PC-9 (cell line): ENCODE data around the gene PLEKHG2. TPM values are rescaled to one million over a fixed set of nuclear protein-coding genes. Genes with fewer than 3 reads are reported as not detected.

Source experiments
- BruUV-seq: library from RNA; stranded (reverse); fragments of 400-500 nt; replicated peaks from 2 replicates; lab custom pipeline; 2021; lab: Mats Ljungman, UMichigan
- CTCF ChIA-PET: fragments of 300-600 bp; sonication (Branson Sonifier 250); formaldehyde crosslinking; loops from one replicate; lab custom pipeline; 2022; ENCODE audit warnings: antibody characterized with exemption; lab: Charles Lee
- POLR2A ChIA-PET: fragments of 300-600 bp; sonication (Branson Sonifier 250); formaldehyde crosslinking; loops from one replicate; lab custom pipeline; 2022; ENCODE audit warnings: antibody characterized with exemption; ENCODE audit not compliant: unreplicated experiment; lab: Charles Lee
- DNase-seq, 2 experiments: peaks; one replicate each; pipeline versions ENCODE4 v3.0.0 to v3.0.0-alpha.2; 2015 to 2022; ENCODE audit warnings: mixed read lengths in 1 of 2
- H2AFZ ChIP-seq: fragments of 200-600 bp; sonication (generic); 2 replicates; pipeline ENCODE4 v1.8.1; 2017; ENCODE audit warnings: antibody characterized with exemption
- H3F3A ChIP-seq: fragments of 200-600 bp; sonication (generic); 2 replicates; pipeline ENCODE4 v1.8.1; 2017; ENCODE audit warnings: antibody characterized with exemption, mild to moderate bottlenecking, low read depth; ENCODE audit not compliant: insufficient read depth
- H3K27ac ChIP-seq: fragments of 200-600 bp; sonication (generic); 2 replicates; pipeline ENCODE4 v1.6.1; 2016; ENCODE audit warnings: mixed run types
- H3K27me3 ChIP-seq: fragments of 200-600 bp; sonication (generic); 2 replicates; pipeline ENCODE4 v1.6.1; 2016; ENCODE audit warnings: low read depth, mixed run types; ENCODE audit not compliant: insufficient read depth
- H3K36me3 ChIP-seq: fragments of 200-600 bp; sonication (generic); 2 replicates; pipeline ENCODE4 v1.6.1; 2016; ENCODE audit warnings: low read depth, mixed run types
- H3K4me1 ChIP-seq: fragments of 200-600 bp; sonication (generic); replicated peaks from 2 replicates; pipeline ENCODE4 v1.6.1; 2016; ENCODE audit warnings: mixed run types; ENCODE audit not compliant: insufficient read depth
- H3K4me2 ChIP-seq: fragments of 200-600 bp; sonication (generic); 2 replicates; pipeline ENCODE4 v1.6.1; 2017; ENCODE audit warnings: mixed run types
- H3K4me3 ChIP-seq: fragments of 200-600 bp; sonication (generic); 2 replicates; pipeline ENCODE4 v1.6.1; 2016; ENCODE audit warnings: mixed run types
- H3K79me2 ChIP-seq: fragments of 200-600 bp; sonication (generic); 2 replicates; pipeline ENCODE4 v1.6.1; 2017; ENCODE audit warnings: low read depth, mixed run types
- H3K9me2 ChIP-seq: fragments of 200-600 bp; sonication (generic); 2 replicates; pipeline ENCODE4 v1.8.1; 2017; ENCODE audit warnings: mild to moderate bottlenecking; ENCODE audit not compliant: insufficient read depth
- H3K9me3 ChIP-seq: fragments of 200-600 bp; sonication (generic); 2 replicates; pipeline ENCODE4 v1.8.1; 2016; ENCODE audit warnings: low read depth; ENCODE audit not compliant: insufficient read depth
- H4K20me1 ChIP-seq: fragments of 200-600 bp; sonication (generic); 2 replicates; pipeline ENCODE4 v1.8.1; 2017; ENCODE audit not compliant: insufficient read depth
- CTCF ChIP-seq: fragments of 200-600 bp; sonication (generic); conservative IDR thresholded peaks from 2 replicates; pipeline ENCODE4 v1.6.1; 2017; ENCODE audit warnings: mixed run types, antibody characterized with exemption, mild to moderate bottlenecking, moderate library complexity
- EZH2 ChIP-seq: fragments of 200-600 bp; sonication (generic); IDR thresholded peaks from 2 replicates; pipeline ENCODE4 v1.8.0; 2017; ENCODE audit warnings: antibody characterized with exemption, low read depth
- intact Hi-C: fragments of 100-400 bp; cut with micrococcal nuclease; formaldehyde crosslinking; loops from one replicate; pipeline ENCODE4 v1.10.0; 2022; ENCODE audit not compliant: unreplicated experiment
- total RNA-seq: library from RNA; stranded (reverse); gene quantifications from 2 replicates; pipeline ENCODE4 v1.2.3, GENCODE V29; 2021

The PLEKHG2 gene
- total RNA-seq, 1 experiment from 2014 or later: 26.1 TPM

GRCh38 chr19:39406656-39407409 lies 5.6 kb upstream of the PLEKHG2 start, which contains the start of gene ZFP36:
Gene ZFP36, plus strand, starts transcription at chr19:39406847. Its CDS starts 58 bp downstream, at chr19:39406905.
- H3K4me1 ChIP-seq: peaks cover 64% of the 10 kb centered on the region

GRCh38 chr19:39407410-39407659 lies 5.1 kb upstream of the PLEKHG2 start:
- no peak for DNase-seq
- peak overlapping the region; percentile 99 for H3K4me3 ChIP-seq
- H3K9me3 ChIP-seq: no peaks in the 10 kb centered on the region
- peak overlapping the region; percentile 99 for H3K4me2 ChIP-seq
- H3K9me2 ChIP-seq: no peaks in the 10 kb centered on the region
- peaks cover 59% of the 10 kb centered on the region for H3K4me1 ChIP-seq
- peak overlapping the region; percentile 93 for H3K27ac ChIP-seq
- intact Hi-C loops: loop anchor here (2.0 kb wide), 1 partner anchor 23 kb away; no protein-coding TSS in a partner anchor
- POLR2A ChIA-PET: interaction anchor here (0.6 to 0.7 kb wide), 4 partner anchors 38 to 1026 kb away, joined by 3 to 11 read pairs (median 5); partner anchors contain the start of genes SAMD4B and SUPT5H
- BruUV-seq: no TSS peak
- peaks cover 27% of the 10 kb centered on the region for H3K79me2 ChIP-seq
- no peaks in the 10 kb centered on the region for H3K27me3 ChIP-seq
- CTCF ChIA-PET: interaction anchor here (0.5 kb wide), 1 partner anchor 9 kb away, joined by 3 read pairs; no protein-coding TSS in a partner anchor
- H4K20me1 ChIP-seq: peaks cover 14% of the 10 kb centered on the region
- TF ChIP-seq EZH2 (no peak), CTCF (no peak)
- H3F3A ChIP-seq: peaks cover 68% of the 10 kb centered on the region
- H3K36me3 ChIP-seq: peaks cover 11% of the 10 kb centered on the region; the same call in 1 of the 2 replicates
- H2AFZ ChIP-seq: peak overlapping the region; percentile 5; the same call in 1 of the 2 replicates

More at GRCh38 chr19:39406656-39407409, 5.6 kb upstream of the PLEKHG2 start, which contains the start of gene ZFP36:
- Histone ChIP-seq H3K9me3 (no peaks in the 10 kb centered on the region), H3K4me3 (peak within 1 kb of the TSS; percentile 99), H3K27me3 (no peaks in the 10 kb centered on the region), H3F3A (peaks cover 73% of the 10 kb centered on the region), H3K4me2 (peak within 1 kb of the TSS; percentile 99), H2AFZ (peak within 1 kb of the TSS; percentile 5; the same call in 1 of the 2 replicates), H3K27ac (peak within 1 kb of the TSS; percentile 98), H3K79me2 (peaks cover 27% of the 10 kb centered on the region), H3K9me2 (no peaks in the 10 kb centered on the region), H3K36me3 (peaks cover 11% of the 10 kb centered on the region; the same call in 1 of the 2 replicates), H4K20me1 (peaks cover 14% of the 10 kb centered on the region)
- TF ChIP-seq EZH2 (no peak), CTCF (no peak)
- DNase-seq: peak; percentile 69 to 82
- intact Hi-C loops: loop anchor here (2.0 kb wide), 1 partner anchor 24 kb away; no protein-coding TSS in a partner anchor
- ChIA-PET CTCF (interaction anchor here (0.6 to 1.0 kb wide), 2 partner anchors 136 to 535 kb away, joined by 3 to 4 read pairs; no protein-coding TSS in a partner anchor), POLR2A (interaction anchor here (0.5 to 0.8 kb wide), 4 partner anchors 8 to 1197 kb away, joined by 3 to 7 read pairs (median 4); no protein-coding TSS in a partner anchor)
- BruUV-seq: TSS peak; percentile 72

GRCh38 chr19:39407660-39408391 lies 4.6 kb upstream of the PLEKHG2 start:
- Histone ChIP-seq H3K9me2 (no peaks in the 10 kb centered on the region), H3F3A (peaks cover 65% of the 10 kb centered on the region), H3K36me3 (peaks cover 11% of the 10 kb centered on the region; the same call in 1 of the 2 replicates), H3K9me3 (no peaks in the 10 kb centered on the region), H4K20me1 (peaks cover 14% of the 10 kb centered on the region), H3K4me3 (peak overlapping the region; percentile 99), H3K4me1 (peaks cover 55% of the 10 kb centered on the region), H3K27ac (peak overlapping the region; percentile 93), H3K4me2 (peak overlapping the region; percentile 99), H2AFZ (no peak overlapping the region), H3K79me2 (peaks cover 27% of the 10 kb centered on the region), H3K27me3 (no peaks in the 10 kb centered on the region)
- intact Hi-C loops: loop anchor here (2.0 kb wide), 1 partner anchor 23 kb away; no protein-coding TSS in a partner anchor
- POLR2A ChIA-PET: interaction anchor here (0.6 to 0.7 kb wide), 4 partner anchors 37 to 1025 kb away, joined by 3 to 11 read pairs (median 5); partner anchors contain the start of genes SAMD4B and SUPT5H
- TF ChIP-seq EZH2 (no peak), CTCF (no peak)
- peak; percentile 79 to 80 for DNase-seq
- BruUV-seq: no TSS peak
- CTCF ChIA-PET: interaction anchor here (0.5 kb wide), 1 partner anchor 10 kb away, joined by 3 read pairs; no protein-coding TSS in a partner anchor
